ELF-1 (cell line): ENCODE results near the gene SCTR.
A peak's percentile ranks its signal among the peaks of the same experiment; 100 is the strongest.

Source experiments
- DNase-seq: peaks from one replicate; pipeline ENCODE4 v3.0.0-alpha.2; 2016; ENCODE audit warnings: low read depth, low spot score

Gene SCTR

DNA sequence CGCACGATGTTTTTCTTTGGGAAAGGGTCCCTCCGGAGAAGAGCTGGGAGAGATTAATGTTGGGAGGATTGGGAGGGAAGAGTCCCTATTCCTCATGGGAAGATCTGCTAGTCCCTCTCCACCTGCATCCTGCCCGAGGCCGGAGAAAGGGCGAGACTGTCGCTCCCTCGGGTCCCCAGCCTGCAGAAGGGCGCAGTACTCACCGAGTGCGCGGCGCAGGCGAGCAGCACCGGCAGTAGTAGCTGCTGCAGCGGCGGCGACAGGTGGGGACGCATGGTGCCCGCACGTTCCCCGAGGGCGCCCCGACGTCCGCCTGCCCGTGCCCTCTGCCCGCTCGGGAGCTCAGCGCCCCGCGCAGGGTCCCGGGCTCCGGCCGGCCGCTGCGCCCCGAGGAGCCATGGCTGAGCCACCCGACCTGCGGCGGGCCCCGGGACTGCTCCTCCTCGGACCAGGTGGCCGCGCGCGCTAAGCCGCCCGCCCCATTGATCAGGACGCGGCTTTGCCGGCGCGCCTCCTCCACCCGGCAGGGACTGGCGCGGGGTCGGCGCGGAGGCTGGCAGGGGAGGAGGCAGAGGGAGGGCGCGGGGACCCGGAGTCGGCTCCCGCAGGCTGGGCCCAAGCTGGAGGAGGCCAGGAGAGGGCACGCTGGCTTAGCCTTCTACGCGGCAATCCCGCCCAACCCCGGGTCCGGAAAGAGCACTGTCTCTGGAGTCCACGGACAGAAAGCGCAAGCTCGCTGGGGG, at the start of gene SCTR:
TSS of gene SCTR (minus strand) at position 532 of the 743 bp plus-strand sequence. CDS start at position 275, 257 bp downstream.
- peak; percentile 30 for DNase-seq

DNA sequence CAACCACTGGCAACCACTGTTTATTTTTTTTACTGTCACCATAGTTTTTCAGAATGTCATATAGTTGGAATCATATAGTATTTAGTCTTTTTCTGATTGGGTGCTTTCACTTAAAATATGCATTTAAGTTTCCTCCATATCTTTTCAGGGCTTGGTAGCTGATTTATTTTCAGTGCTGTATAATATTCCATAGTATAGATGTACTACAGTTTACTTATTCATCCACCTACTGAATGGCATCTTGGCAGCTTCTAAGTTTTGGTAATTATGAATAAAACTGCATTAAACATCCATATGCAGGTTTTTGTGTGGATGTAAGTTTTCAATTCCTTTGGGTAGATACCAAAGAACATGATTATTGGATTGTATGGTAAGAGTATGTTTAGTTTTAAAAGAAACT, 43.0 kb upstream of the SCTR start:
- DNase-seq: no peak

DNA sequence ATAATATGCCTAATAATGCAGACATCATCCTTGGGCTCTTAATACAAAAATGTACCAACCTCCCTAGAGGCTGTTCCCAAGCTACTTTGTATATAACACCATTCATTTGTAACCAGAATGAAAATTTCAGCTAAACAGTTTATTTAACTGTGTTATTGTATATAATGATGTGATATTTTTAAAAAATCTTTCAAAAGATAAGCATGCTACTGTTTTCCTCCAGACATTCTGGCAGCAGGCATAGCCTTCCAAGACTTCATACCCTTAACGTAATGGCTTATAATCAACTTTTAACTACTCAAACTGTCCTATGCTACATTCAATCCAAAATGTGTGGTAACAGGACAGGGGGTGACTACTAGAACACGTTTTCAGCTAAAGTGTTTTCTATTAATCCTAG, 41.2 kb upstream of the SCTR start:
- no peak for DNase-seq

DNA sequence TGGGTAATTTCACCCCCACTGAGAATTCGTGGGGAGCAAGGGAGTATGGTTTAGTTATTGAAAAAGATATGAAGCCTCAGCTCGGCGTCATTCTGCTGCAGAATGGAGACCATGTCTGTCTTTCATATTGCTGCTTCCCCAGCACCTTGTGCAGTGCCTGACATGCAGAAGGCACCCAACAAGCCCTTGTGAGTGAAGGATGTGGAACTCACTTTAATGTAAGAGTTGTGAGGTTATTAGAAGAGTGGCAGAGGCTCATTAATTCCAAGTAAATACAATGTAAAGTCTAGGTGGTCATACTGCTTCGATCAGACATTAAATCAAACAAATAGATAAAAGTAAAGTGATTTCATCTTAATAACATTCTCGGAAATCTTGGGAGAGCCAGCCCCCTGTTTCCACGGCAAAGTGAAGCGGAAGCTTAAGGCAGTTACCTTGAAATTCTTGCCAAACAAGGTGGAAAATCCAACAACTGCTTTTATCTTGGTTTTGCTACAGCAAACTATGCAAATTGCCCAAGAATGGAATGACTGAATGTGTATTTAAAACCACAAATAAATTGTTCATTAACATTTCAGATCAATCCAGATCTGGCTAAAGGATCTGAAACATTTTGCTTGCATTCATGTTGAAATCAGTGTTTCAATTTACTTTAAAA, 29.5 kb upstream of the SCTR start:
- no peak for DNase-seq

- no peak for DNase-seq
Observed at GRCh38 chr2:119552902-119553301, 28.6 kb upstream of the SCTR start.

GRCh38 chr2:119550856-119551255, 26.6 kb upstream of the SCTR start:
- DNase-seq: no peak

DNA sequence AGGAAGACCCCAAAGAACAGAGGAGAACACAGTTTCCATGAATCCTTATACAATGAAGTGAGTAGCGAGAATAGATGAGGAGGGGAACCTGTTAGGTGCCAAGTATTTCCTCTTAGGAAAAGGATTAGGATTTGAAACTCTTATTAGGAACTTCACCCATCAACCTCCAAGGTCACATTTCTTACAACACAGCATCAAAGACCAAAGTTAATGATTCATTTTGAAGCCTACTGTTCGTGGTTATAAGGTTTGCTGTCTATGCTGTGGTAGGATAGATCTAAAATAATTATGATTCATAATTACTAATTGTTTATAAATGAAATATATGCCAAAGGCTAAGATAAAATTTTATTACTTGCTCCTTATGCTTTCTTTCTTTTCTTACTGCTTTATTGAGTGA, 26.1 kb upstream of the SCTR start:
- no peak for DNase-seq

DNA sequence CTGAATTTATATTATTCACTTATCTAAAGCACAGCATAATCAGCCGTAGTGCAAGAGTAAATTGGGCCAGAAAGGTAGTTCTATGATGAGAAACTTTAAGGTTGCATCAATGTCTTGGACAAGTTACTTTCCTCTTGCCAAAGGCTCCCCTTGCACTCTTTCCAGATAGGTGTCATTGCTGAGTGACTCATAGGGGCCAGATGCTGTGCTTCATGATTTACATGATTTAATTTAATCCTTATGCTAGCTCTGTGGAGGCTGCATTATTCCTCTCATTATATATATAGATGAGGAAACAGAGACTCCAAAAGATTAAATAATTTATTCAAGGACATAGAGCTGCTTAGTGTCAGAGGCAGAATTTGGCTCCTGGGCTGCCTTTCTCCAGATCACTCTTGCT, 25.0 kb upstream of the SCTR start:
- no peak for DNase-seq

DNA sequence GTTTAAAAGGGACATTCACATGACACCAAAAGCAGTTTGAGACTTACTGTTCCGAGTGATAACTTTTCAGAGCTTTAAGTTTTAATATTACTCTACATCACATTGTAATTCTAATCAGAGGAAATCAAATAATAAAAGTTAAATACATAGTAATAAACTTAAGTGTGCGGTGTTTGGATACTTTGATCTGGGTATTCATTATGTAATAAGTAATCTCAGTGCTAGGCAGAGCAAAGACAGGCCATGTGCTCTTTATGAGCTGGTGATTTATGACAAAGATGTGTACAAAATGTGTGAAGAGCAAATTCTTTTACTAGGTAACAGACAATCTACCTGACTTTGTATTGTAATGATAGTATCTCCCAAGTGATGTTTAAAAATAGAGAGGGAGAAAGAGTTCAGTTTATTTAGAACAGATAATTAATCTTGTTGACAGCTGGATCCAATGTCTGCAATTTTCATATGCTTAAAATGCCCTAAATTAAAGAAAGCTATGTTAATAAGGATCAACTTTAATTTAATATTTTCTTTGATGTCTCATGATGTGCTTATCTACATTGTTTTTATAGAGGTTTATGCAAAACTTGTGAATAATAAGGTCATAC, 24.3 kb upstream of the SCTR start:
- DNase-seq: no peak

- no peak for DNase-seq
Observed at GRCh38 chr2:119546447-119546767, 22.1 kb upstream of the SCTR start.

DNA sequence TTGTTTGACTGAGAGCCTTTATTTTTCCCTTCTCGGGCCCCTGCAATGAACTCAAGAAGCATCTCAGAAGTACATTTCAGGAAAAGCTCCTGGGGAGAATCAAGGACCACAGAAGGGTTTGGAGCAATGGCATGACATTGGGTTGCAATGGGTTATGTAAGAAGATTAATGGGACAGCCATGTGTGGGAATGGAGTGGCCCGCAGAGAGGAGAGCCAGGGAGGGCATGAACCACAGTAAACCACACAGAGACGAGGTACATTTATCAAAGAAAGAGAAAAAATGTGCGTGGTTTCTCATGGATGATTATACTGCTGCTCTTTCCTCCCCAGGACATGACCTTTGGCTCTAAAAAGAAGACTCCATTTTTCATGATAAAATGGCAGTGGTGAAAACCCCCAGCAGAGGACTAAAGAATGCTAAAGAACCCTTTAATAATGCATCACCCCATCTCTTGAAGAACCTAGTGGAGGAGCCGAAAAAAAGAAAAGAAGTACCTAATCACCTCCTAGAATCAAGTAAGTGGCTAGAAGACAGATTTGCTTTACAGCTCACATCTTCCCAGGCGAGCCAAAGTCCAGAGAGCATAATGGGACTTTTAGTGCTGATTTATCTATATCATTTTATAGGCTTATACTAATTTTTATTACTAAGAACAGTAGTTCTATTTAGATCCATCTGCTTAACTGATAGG, 21.6 kb upstream of the SCTR start:
- no peak for DNase-seq

GRCh38 chr2:119544939-119545475, 20.7 kb upstream of the SCTR start:
- no peak for DNase-seq

GRCh38 chr2:119544075-119544938, 20.0 kb upstream of the SCTR start, which contains the start of gene CFAP221:
Gene CFAP221, plus strand, starts transcription at chr2:119544449. Its CDS starts 1,683 bp downstream, at chr2:119546132.
- peak; percentile 90 for DNase-seq

DNA sequence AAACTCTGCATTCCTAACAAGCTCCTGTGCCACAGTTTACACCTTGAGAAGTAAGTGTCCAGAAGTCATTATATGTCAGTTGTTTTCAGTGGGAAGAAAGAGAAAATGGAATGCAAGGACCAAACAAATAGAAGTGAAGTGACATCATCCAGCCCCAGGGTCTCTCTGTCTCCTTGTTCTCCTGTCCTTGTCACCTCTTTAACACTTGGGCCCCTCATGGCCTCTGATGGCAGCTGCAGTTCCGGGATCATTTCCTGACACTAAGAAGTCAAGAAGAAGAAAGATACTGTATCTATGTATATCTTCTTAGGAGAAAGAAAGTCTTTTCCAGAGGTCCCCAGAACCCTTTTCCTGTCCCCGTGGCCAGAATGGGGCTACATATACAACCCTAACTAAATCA, 17.2 kb upstream of the SCTR start:
- peak; percentile 50 for DNase-seq

DNA sequence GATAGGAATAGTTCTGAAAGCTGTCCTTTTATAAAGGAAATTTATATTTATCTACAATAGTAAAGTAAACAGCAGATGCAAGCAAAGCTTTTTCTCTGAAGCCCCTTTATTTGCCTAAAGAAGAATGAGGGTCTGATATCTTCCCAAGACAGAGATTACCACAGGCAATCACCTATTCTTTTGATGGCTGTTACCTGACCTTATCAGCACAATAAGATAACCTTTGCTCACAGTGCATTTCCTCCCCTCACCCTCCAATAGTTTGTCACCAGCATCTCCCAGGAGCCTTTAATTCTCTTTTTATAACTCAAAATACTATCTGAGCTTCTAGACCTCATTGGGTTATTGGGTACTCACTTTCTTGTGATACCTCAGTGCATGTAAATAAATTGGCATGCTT, 13.5 kb upstream of the SCTR start:
- DNase-seq: no peak

- DNase-seq: no peak
Observed at GRCh38 chr2:119536707-119537106, 12.4 kb upstream of the SCTR start.

GRCh38 chr2:119536211-119536610, 11.9 kb upstream of the SCTR start:
- DNase-seq: no peak

DNA sequence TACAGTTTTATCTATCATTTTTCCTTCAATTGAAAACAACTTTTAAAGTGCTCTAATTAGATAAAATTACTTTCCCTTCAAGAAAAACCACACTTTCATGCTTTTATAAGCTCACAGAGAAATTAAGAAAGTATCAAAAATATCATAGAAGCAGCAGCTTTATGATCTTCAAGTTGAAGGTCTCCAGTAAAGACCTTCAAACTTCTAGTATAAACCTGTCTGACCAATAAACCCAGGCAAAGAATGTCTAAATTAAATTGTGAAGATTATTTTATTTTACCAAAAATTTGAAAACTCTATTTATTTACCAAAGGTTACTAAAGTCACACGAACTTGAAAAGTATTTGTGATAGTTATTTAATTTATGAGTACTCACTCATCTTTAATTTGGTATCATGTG, 9.3 kb upstream of the SCTR start:
- no peak for DNase-seq

- DNase-seq: peak; percentile 14
Observed at GRCh38 chr2:119531292-119531691, 7.0 kb upstream of the SCTR start.

- DNase-seq: no peak
Observed at GRCh38 chr2:119527999-119528398, 3.7 kb upstream of the SCTR start.

- no peak for DNase-seq
Observed at GRCh38 chr2:119525614-119526013, 1.3 kb upstream of the SCTR start.
